IMR-90 (cell line): Measurements from ENCODE around the gene NAIF1. TPM values are rescaled to one million over a fixed set of nuclear protein-coding genes. Genes with fewer than 3 reads are reported as not detected.
A peak's percentile ranks its signal among the peaks of the same experiment; 100 is the strongest.

Experiments
- ATAC-seq: fragments of 200-7000 bp; cut with Tn5 transposase; 2 replicates; pipeline ENCODE4 v1.9.1; 2020; ENCODE audit warnings: low read depth, mild to moderate bottlenecking, moderate library complexity
- BruUV-seq: library from RNA; stranded (reverse); fragments of 400-500 nt; replicated peaks from 2 replicates; lab custom pipeline; 2021; lab: Mats Ljungman, UMichigan
- CTCF ChIA-PET: fragments of 300-600 bp; formaldehyde crosslinking; extraction: SDS; loops from one replicate; lab custom pipeline; 2021; ENCODE audit warnings: antibody characterized with exemption; lab: Yijun Ruan, JAX
- POLR2A ChIA-PET: fragments of 300-600 bp; sonication (Branson Sonifier 250); formaldehyde crosslinking; loops from one replicate; lab custom pipeline; 2022; ENCODE audit warnings: antibody characterized with exemption; ENCODE audit not compliant: unreplicated experiment; lab: Charles Lee
- DNase-seq: peaks from one replicate; pipeline ENCODE4 v3.0.0; 2013
- H2AFZ ChIP-seq: replicated peaks from 2 replicates; pipeline ENCODE3; 2013; ENCODE audit warnings: low read length, mild to moderate bottlenecking; ENCODE audit not compliant: poor library complexity
- H2AK5ac ChIP-seq: 2 replicates; pipeline ENCODE4 v1.6.1; 2013; ENCODE audit warnings: low read depth, low read length, inconsistent platforms
- H2AK9ac ChIP-seq: replicated peaks from 2 replicates; pipeline ENCODE3; 2013; ENCODE audit warnings: mild to moderate bottlenecking, low read depth, low read length, moderate library complexity; ENCODE audit not compliant: poor library complexity
- H2BK120ac ChIP-seq: 2 replicates; pipeline ENCODE4 v1.6.1; 2013; ENCODE audit warnings: low read depth, low read length, inconsistent platforms
- H2BK15ac ChIP-seq: 3 replicates; pipeline ENCODE4 v1.6.1; 2013; ENCODE audit warnings: low read depth, low read length, inconsistent platforms
- H2BK20ac ChIP-seq: 2 replicates; pipeline ENCODE4 v1.6.1; 2013; ENCODE audit warnings: low read depth, mild to moderate bottlenecking, inconsistent platforms, low read length, moderate library complexity
- H2BK5ac ChIP-seq: 2 replicates; pipeline ENCODE4 v1.6.1; 2013; ENCODE audit warnings: mild to moderate bottlenecking, low read depth, low read length, inconsistent platforms; ENCODE audit not compliant: poor library complexity, severe bottlenecking
- H3K14ac ChIP-seq: replicated peaks from 2 replicates; pipeline ENCODE4 v1.6.1; 2013; ENCODE audit warnings: low read depth, low read length, inconsistent platforms
- H3K18ac ChIP-seq: 2 replicates; pipeline ENCODE4 v1.6.1; 2013; ENCODE audit warnings: low read depth, low read length, control low read depth
- H3K23ac ChIP-seq: 2 replicates; pipeline ENCODE4 v1.6.1; 2013; ENCODE audit warnings: low read depth, low read length, inconsistent platforms
- H3K27ac ChIP-seq: 2 replicates; pipeline ENCODE4 v1.5.1; 2013; ENCODE audit warnings: mild to moderate bottlenecking, control low read depth, low read length; ENCODE audit not compliant: insufficient read depth
- H3K27me3 ChIP-seq: 2 replicates; pipeline ENCODE4 v1.6.1; 2013; ENCODE audit warnings: low read length; ENCODE audit not compliant: control insufficient read depth, insufficient read depth
- H3K36me3 ChIP-seq: 2 replicates; pipeline ENCODE4 v1.6.1; 2013; ENCODE audit warnings: low read length, mixed read lengths; ENCODE audit not compliant: control insufficient read depth, insufficient read depth
- H3K4ac ChIP-seq: 2 replicates; pipeline ENCODE4 v1.6.1; 2013; ENCODE audit warnings: low read depth, low read length, inconsistent platforms
- H3K4me1 ChIP-seq: 2 replicates; pipeline ENCODE4 v1.6.1; 2013; ENCODE audit warnings: low read length, mixed read lengths; ENCODE audit not compliant: control insufficient read depth, insufficient read depth
- H3K4me2 ChIP-seq: 2 replicates; pipeline ENCODE4 v1.6.1; 2013; ENCODE audit warnings: low read depth, mild to moderate bottlenecking, control low read depth, low read length, moderate library complexity
- H3K4me3 ChIP-seq: 2 replicates; pipeline ENCODE4 v1.5.1; 2013; ENCODE audit warnings: low read depth, mild to moderate bottlenecking, control low read depth, low read length, moderate library complexity; ENCODE audit not compliant: insufficient read depth
- H3K56ac ChIP-seq: 2 replicates; pipeline ENCODE4 v1.6.1; 2013; ENCODE audit warnings: low read length, inconsistent platforms; ENCODE audit not compliant: insufficient read depth; ENCODE audit errors: extremely low read depth
- H3K79me1 ChIP-seq, 2 experiments: 2 replicates each; pipeline ENCODE4 v1.6.1; 2013; ENCODE audit warnings: low read length in 2 of 2, inconsistent platforms in 1 of 2, low read depth in 1 of 2
- H3K9ac ChIP-seq: 2 replicates; pipeline ENCODE4 v1.6.1; 2013; ENCODE audit warnings: low read depth, low read length, control low read depth
- H3K9me1 ChIP-seq: 2 replicates; pipeline ENCODE4 v1.6.1; 2013; ENCODE audit warnings: low read length, inconsistent platforms; ENCODE audit not compliant: insufficient read depth
- H3K9me3 ChIP-seq: 2 replicates; pipeline ENCODE4 v1.6.1; 2013; ENCODE audit warnings: low read length; ENCODE audit not compliant: control insufficient read depth, insufficient read depth
- H4K20me1 ChIP-seq: 2 replicates; pipeline ENCODE4 v1.6.1; 2013; ENCODE audit warnings: low read length, inconsistent platforms; ENCODE audit not compliant: insufficient read depth
- H4K5ac ChIP-seq: 2 replicates; pipeline ENCODE4 v1.6.1; 2013; ENCODE audit warnings: mild to moderate bottlenecking, low read depth, low read length, control low read depth
- H4K8ac ChIP-seq, 2 experiments: 2 replicates each; pipeline ENCODE4 v1.6.1; 2013; ENCODE audit warnings: low read depth in 2 of 2, low read length in 2 of 2, control low read depth in 1 of 2, inconsistent platforms in 1 of 2
- H4K91ac ChIP-seq: 2 replicates; pipeline ENCODE4 v1.6.1; 2013; ENCODE audit warnings: low read depth, low read length, inconsistent platforms; ENCODE audit not compliant: insufficient read depth
- BHLHE40 ChIP-seq: fragments of 150-350 bp; IDR thresholded peaks from 2 replicates; pipeline ENCODE4 v1.6.1; 2016; ENCODE audit warnings: mild to moderate bottlenecking, low read depth, low read length
- CEBPB ChIP-seq: IDR thresholded peaks from 2 replicates; pipeline ENCODE4 v1.6.1; 2012; ENCODE audit warnings: low read depth, low read length, improper control_type of control experiment
- FOS ChIP-seq: fragments of 150-350 bp; IDR thresholded peaks from 2 replicates; pipeline ENCODE4 v1.6.1; 2016; ENCODE audit warnings: low read depth, low read length
- MAFK ChIP-seq: IDR thresholded peaks from 2 replicates; pipeline ENCODE4 v1.6.1; 2012; ENCODE audit warnings: low read depth, low read length, improper control_type of control experiment
- MAZ ChIP-seq: IDR thresholded peaks from 2 replicates; pipeline ENCODE4 v1.6.1; 2012; ENCODE audit warnings: low read depth, mild to moderate bottlenecking, low read length, improper control_type of control experiment, moderate library complexity, borderline replicate concordance
- NFE2L2 ChIP-seq: fragments of 150-350 bp; IDR thresholded peaks from 2 replicates; pipeline ENCODE4 v1.6.1; 2016; ENCODE audit warnings: low read depth, mild to moderate bottlenecking, low read length
- POLR2A ChIP-seq: IDR thresholded peaks from 2 replicates; pipeline ENCODE4 v1.6.1; 2012; ENCODE audit warnings: mild to moderate bottlenecking, low read depth, low read length
- RAD21 ChIP-seq: IDR thresholded peaks from 2 replicates; pipeline ENCODE4 v1.6.1; 2012; ENCODE audit warnings: low read length, improper control_type of control experiment
- RCOR1 ChIP-seq: IDR thresholded peaks from 2 replicates; pipeline ENCODE4 v1.6.1; 2012; ENCODE audit warnings: mild to moderate bottlenecking, low read length, improper control_type of control experiment; ENCODE audit not compliant: insufficient replicate concordance
- SMC3 ChIP-seq: fragments of 150-350 bp; IDR thresholded peaks from 2 replicates; pipeline ENCODE4 v1.6.1; 2016; ENCODE audit warnings: low read depth, mild to moderate bottlenecking, antibody characterized with exemption, low read length, moderate library complexity
- WGBS, 2 experiments: methylation state at CpG; one replicate each; pipeline versions ENCODE4 v1.1.5 to v1.1.7; 2013; ENCODE audit warnings: missing lambda C conversion rate in 2 of 2; ENCODE audit not compliant: insufficient read length in 1 of 2; ENCODE audit errors: extremely low coverage in 2 of 2; 5-methylcytosine and 5-hydroxymethylcytosine counted together
- dilution Hi-C: fragments of 300-500 bp; cut with HindIII; formaldehyde crosslinking; loops from one replicate; pipeline ENCODE4 v1.14.3; 2018; ENCODE audit warnings: low sequenced_read_pairs; ENCODE audit not compliant: unreplicated experiment
- in situ Hi-C: fragments of 300-500 bp; cut with MboI; formaldehyde crosslinking; loops from 3 replicates; pipeline ENCODE4 v1.14.3; 2019; ENCODE audit warnings: low sequenced_read_pairs, inconsistent platforms, mixed read lengths
- intact Hi-C: fragments of 100-400 bp; cut with micrococcal nuclease; formaldehyde crosslinking; loops from 2 replicates; pipeline ENCODE4 v1.10.0; 2022
- polyA plus RNA-seq, 3 experiments: library from polyadenylated mRNA; depleted of rRNA; stranded (reverse); fragments of >200 nt; gene quantifications; 2 replicates each; pipeline ENCODE4 v1.2.3, GENCODE V29; 2012; ENCODE audit warnings: low replicate concordance in 1 of 3
- total RNA-seq: library from RNA; depleted of rRNA; stranded (reverse); fragments of >200 nt; gene quantifications from 2 replicates; pipeline ENCODE4 v1.2.3, GENCODE V29; 2012
- TF ChIP-seq, protein P1 (sequence below): fragments of 150-350 bp; IDR thresholded peaks from 2 replicates; pipeline ENCODE4 v1.6.1; 2016; ENCODE audit warnings: low read depth, mild to moderate bottlenecking, low read length, moderate library complexity, borderline replicate concordance
- TF ChIP-seq, protein P2 (sequence below): conservative IDR thresholded peaks from 2 replicates; pipeline ENCODE4 v1.5.1; 2012; ENCODE audit warnings: mild to moderate bottlenecking, low read depth, low read length, improper control_type of control experiment
- TF ChIP-seq, protein P3 (sequence below): fragments of 150-350 bp; IDR thresholded peaks from 2 replicates; pipeline ENCODE4 v1.6.1; 2017; ENCODE audit warnings: mild to moderate bottlenecking, antibody characterized with exemption, low read length, low read depth

NAIF1 gene
- total and polyA plus RNA-seq, 2 of the 4 experiments (the other 2 are of a cell fraction): 9.7 to 10.1 TPM

DNA sequence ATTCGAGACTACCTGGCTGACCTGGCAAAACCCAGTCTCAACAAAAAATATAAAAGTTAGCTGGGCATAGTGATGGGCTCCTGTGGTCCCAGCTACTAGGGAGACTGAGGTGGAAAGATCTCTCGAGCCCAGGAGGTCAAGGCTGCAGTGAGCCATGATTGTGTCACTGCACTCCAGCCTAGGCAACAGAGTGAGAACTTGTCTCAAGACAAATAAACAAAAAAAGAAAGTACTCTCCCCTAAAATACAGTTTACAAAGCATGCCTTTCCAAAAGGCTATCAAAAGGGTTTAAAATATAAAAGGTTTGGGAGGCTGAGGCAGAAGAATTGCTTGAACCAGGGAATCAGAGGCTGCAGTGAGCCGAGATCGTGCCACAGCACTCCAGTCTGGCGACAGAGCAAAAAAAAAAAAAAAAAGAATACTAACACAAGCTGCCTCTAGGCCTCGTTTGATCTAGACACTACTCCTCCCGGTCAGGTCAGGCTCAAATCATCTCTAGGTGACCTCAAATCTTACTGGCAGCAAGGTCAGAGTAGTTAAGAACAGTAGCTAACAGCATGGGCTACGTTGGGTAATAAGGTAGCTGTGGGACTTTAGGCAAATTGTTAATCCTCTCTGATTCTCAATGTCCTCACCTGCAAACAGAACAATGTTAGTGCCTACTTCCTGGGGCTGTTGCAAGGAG, 9.3 kb downstream of the NAIF1 start:
- no peak overlapping the region for H2BK120ac ChIP-seq

More for the DNA sequence above, 9.3 kb downstream of the NAIF1 start:
- Histone ChIP-seq H3K79me1 (no peaks in the 10 kb centered on the region), H3K27me3 (no peaks in the 10 kb centered on the region), H3K36me3 (peaks cover 11% of the 10 kb centered on the region; the same call in 1 of the 2 replicates), H3K14ac (peak overlapping the region; percentile 75; the same call in 1 of the 2 replicates), H4K20me1 (no peaks in the 10 kb centered on the region), H2BK15ac (no peak overlapping the region), H2BK20ac (no peak overlapping the region), H3K23ac (peak overlapping the region; percentile 59), H2AFZ (peak overlapping the region; percentile 67), H3K4me1 (peaks cover 7% of the 10 kb centered on the region; the same call in 1 of the 2 replicates), H3K4me3 (no peak overlapping the region), H3K9me1 (peaks cover 8% of the 10 kb centered on the region), H2BK5ac (no peak overlapping the region), H2AK5ac (0 out of 2 replicates have a peak overlapping the region, but pooled peaks have one; percentile 33), H3K27ac (no peak overlapping the region), H2AK9ac (no peak overlapping the region), H4K8ac (no peak overlapping the region), H3K4ac (peak overlapping the region; percentile 59; the same call in 1 of the 2 replicates), H4K91ac (no peak overlapping the region; the same call in 1 of the 2 replicates), H3K4me2 (no peak overlapping the region), H3K9ac (no peak overlapping the region), H3K9me3 (no peaks in the 10 kb centered on the region), H3K18ac (no peak overlapping the region), H3K56ac (no peak overlapping the region), H4K5ac (no peak overlapping the region)
- TF ChIP-seq MAZ: no peak
- no peak for TF ChIP-seq CEBPB
- no peak for TF ChIP-seq BHLHE40
- no peak for TF ChIP-seq RAD21
- no peak for TF ChIP-seq SMC3
- no peak for TF ChIP-seq MAFK
- no peak for TF ChIP-seq FOS
- TF ChIP-seq RCOR1: no peak
- TF ChIP-seq POLR2A: no peak
- no peak for TF ChIP-seq NFE2L2
- TF ChIP-seq, protein P1, sequence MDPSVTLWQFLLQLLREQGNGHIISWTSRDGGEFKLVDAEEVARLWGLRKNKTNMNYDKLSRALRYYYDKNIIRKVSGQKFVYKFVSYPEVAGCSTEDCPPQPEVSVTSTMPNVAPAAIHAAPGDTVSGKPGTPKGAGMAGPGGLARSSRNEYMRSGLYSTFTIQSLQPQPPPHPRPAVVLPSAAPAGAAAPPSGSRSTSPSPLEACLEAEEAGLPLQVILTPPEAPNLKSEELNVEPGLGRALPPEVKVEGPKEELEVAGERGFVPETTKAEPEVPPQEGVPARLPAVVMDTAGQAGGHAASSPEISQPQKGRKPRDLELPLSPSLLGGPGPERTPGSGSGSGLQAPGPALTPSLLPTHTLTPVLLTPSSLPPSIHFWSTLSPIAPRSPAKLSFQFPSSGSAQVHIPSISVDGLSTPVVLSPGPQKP: no peak
- TF ChIP-seq, protein P2, sequence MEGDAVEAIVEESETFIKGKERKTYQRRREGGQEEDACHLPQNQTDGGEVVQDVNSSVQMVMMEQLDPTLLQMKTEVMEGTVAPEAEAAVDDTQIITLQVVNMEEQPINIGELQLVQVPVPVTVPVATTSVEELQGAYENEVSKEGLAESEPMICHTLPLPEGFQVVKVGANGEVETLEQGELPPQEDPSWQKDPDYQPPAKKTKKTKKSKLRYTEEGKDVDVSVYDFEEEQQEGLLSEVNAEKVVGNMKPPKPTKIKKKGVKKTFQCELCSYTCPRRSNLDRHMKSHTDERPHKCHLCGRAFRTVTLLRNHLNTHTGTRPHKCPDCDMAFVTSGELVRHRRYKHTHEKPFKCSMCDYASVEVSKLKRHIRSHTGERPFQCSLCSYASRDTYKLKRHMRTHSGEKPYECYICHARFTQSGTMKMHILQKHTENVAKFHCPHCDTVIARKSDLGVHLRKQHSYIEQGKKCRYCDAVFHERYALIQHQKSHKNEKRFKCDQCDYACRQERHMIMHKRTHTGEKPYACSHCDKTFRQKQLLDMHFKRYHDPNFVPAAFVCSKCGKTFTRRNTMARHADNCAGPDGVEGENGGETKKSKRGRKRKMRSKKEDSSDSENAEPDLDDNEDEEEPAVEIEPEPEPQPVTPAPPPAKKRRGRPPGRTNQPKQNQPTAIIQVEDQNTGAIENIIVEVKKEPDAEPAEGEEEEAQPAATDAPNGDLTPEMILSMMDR: no peak
- TF ChIP-seq, protein P3, sequence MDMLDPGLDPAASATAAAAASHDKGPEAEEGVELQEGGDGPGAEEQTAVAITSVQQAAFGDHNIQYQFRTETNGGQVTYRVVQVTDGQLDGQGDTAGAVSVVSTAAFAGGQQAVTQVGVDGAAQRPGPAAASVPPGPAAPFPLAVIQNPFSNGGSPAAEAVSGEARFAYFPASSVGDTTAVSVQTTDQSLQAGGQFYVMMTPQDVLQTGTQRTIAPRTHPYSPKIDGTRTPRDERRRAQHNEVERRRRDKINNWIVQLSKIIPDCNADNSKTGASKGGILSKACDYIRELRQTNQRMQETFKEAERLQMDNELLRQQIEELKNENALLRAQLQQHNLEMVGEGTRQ: no peak
- DNase-seq: no peak
- no CpG with 5 or more reads among the region's 8 CpGs for WGBS, 2 experiments
- CTCF ChIA-PET: interaction anchor here (0.6 kb wide), 1 partner anchor 64 kb away, joined by 3 read pairs; no protein-coding TSS in a partner anchor
- intact Hi-C loops (no loop called here), dilution Hi-C loops (no loop called here), in situ Hi-C loops (no loop called here)
- POLR2A ChIA-PET: no interaction called here
- no TSS peak for BruUV-seq
- no peak for ATAC-seq
